ENCODE data around the gene TRIM54. TPM values are rescaled to one million over a fixed set of nuclear protein-coding genes. Genes with fewer than 3 reads are reported as not detected.

TRIM54 gene
- total and polyA plus RNA-seq, 2 of the 4 experiments (the other 2 are of a cell fraction), result 0.15 TPM; not detected in 1

DNA sequence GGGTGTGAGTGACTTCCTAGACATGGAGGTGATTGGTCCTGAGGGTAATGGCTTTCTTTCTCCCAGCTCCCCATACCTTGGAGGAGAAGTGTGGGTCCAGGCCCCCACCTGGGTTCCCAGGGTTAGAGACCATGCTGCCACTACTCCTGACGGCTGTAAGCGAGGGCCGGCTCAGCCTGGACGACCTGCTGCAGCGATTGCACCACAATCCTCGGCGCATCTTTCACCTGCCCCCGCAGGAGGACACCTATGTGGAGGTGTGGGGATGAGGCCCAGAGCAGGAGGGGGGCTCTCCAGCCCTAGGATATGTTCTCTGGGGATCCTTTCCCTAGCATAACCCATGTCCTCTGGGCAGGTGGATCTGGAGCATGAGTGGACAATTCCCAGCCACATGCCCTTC lies 43.3 kb upstream of the TRIM54 start:
- peaks cover 88% of the 10 kb centered on the region for H3K36me3 ChIP-seq (ENCODE audit: control insufficient read depth, insufficient read depth, low read length)
- no TSS peak for BruUV-seq (replicated peaks)
- H2AFZ ChIP-seq (replicated peaks; ENCODE audit: low read length, poor library complexity), result no peak overlapping the region
- no peak overlapping the region for H3K9ac ChIP-seq (ENCODE audit: low read depth, low read length)
- H3K18ac ChIP-seq (ENCODE audit: low read depth, low read length), result no peak overlapping the region
- no peak overlapping the region for H3K4me3 ChIP-seq (ENCODE audit: insufficient read depth, low read depth, low read length)
- H3K9me3 ChIP-seq (ENCODE audit: control insufficient read depth, insufficient read depth, low read length), result no peaks in the 10 kb centered on the region
- dilution Hi-C loops (cut with HindIII; ENCODE audit: low sequenced_read_pairs, unreplicated experiment) (no loop called here), in situ Hi-C loops (cut with MboI; ENCODE audit: low sequenced_read_pairs) (no loop called here), intact Hi-C loops (cut with micrococcal nuclease) (no loop called here)
- H3K56ac ChIP-seq (ENCODE audit: extremely low read depth, insufficient read depth, low read length), result no peak overlapping the region
- no peaks in the 10 kb centered on the region; the same call in 1 of the 2 replicates for H4K20me1 ChIP-seq (ENCODE audit: insufficient read depth, low read length)
- ChIA-PET POLR2A (ENCODE audit: unreplicated experiment) (no interaction called here), CTCF (no interaction called here)
- H3K4ac ChIP-seq (ENCODE audit: low read depth, low read length), result no peak overlapping the region
- no peak overlapping the region for H4K91ac ChIP-seq (ENCODE audit: insufficient read depth, low read depth, low read length)
- DNase-seq (no peak), ATAC-seq (ENCODE audit: low read depth) (no peak)
- H3K4me1 ChIP-seq (ENCODE audit: control insufficient read depth, insufficient read depth, low read length), result no peaks in the 10 kb centered on the region
- H2BK120ac ChIP-seq (ENCODE audit: low read depth, low read length), result no peak overlapping the region
- H2AK9ac ChIP-seq (replicated peaks; ENCODE audit: low read depth, low read length, poor library complexity), result no peak overlapping the region
- no peak overlapping the region for H3K23ac ChIP-seq (ENCODE audit: low read depth, low read length)
- no peak overlapping the region for H3K14ac ChIP-seq (replicated peaks; ENCODE audit: low read depth, low read length)
- WGBS, 2 experiments (ENCODE audit: extremely low coverage in 2 of 2, insufficient read length in 1 of 2), result 100% methylated on average over 3 of the region's 8 CpGs; no CpG with 5 or more reads in 1 of the 2 experiments
- no peak overlapping the region for H2BK5ac ChIP-seq (ENCODE audit: low read depth, low read length, poor library complexity, severe bottlenecking)
- no peak overlapping the region for H2AK5ac ChIP-seq (ENCODE audit: low read depth, low read length)
- H2BK15ac ChIP-seq (ENCODE audit: low read depth, low read length), result no peak overlapping the region
- no peak overlapping the region for H4K5ac ChIP-seq (ENCODE audit: low read depth, low read length)
- H3K4me2 ChIP-seq (ENCODE audit: low read depth, low read length), result no peak overlapping the region
- no peaks in the 10 kb centered on the region; a peak in 1 of 4 replicates for H3K79me1 ChIP-seq (ENCODE audit: low read depth in 1 of 2, low read length in 2 of 2)
- H3K27ac ChIP-seq (ENCODE audit: insufficient read depth, low read length), result no peak overlapping the region
- H3K9me1 ChIP-seq (ENCODE audit: insufficient read depth, low read length), result no peaks in the 10 kb centered on the region
- H2BK20ac ChIP-seq (ENCODE audit: low read depth, low read length), result no peak overlapping the region
- H4K8ac ChIP-seq (ENCODE audit: low read depth in 2 of 2, low read length in 2 of 2), result no peak overlapping the region
- TF ChIP-seq, protein P1, sequence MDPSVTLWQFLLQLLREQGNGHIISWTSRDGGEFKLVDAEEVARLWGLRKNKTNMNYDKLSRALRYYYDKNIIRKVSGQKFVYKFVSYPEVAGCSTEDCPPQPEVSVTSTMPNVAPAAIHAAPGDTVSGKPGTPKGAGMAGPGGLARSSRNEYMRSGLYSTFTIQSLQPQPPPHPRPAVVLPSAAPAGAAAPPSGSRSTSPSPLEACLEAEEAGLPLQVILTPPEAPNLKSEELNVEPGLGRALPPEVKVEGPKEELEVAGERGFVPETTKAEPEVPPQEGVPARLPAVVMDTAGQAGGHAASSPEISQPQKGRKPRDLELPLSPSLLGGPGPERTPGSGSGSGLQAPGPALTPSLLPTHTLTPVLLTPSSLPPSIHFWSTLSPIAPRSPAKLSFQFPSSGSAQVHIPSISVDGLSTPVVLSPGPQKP (IDR thresholded peaks at IDR 0.05; ENCODE audit: borderline replicate concordance, low read depth, low read length), result no peak
- TF ChIP-seq RFX5 (IDR thresholded peaks at IDR 0.05; ENCODE audit: low read depth, low read length) (no peak), RCOR1 (IDR thresholded peaks at IDR 0.05; ENCODE audit: insufficient replicate concordance, low read length) (no peak), MAZ (IDR thresholded peaks at IDR 0.05; ENCODE audit: borderline replicate concordance, low read depth, low read length) (no peak), NFE2L2 (IDR thresholded peaks at IDR 0.05; ENCODE audit: low read depth, low read length) (no peak), CEBPB (IDR thresholded peaks at IDR 0.05; ENCODE audit: low read depth, low read length) (no peak), SMC3 (IDR thresholded peaks at IDR 0.05; ENCODE audit: low read depth, low read length) (no peak), RAD21 (IDR thresholded peaks at IDR 0.05; ENCODE audit: low read length) (no peak), MXI1 (IDR thresholded peaks at IDR 0.05; ENCODE audit: borderline replicate concordance, low read depth, low read length) (no peak), BHLHE40 (IDR thresholded peaks at IDR 0.05; ENCODE audit: low read depth, low read length) (no peak), POLR2A (IDR thresholded peaks at IDR 0.05; ENCODE audit: low read depth, low read length) (no peak), FOS (IDR thresholded peaks at IDR 0.05; ENCODE audit: low read depth, low read length) (no peak), MAFK (IDR thresholded peaks at IDR 0.05; ENCODE audit: low read depth, low read length) (no peak), CHD1 (IDR thresholded peaks at IDR 0.05; ENCODE audit: low read depth, low read length) (no peak)
- TF ChIP-seq, protein P2, sequence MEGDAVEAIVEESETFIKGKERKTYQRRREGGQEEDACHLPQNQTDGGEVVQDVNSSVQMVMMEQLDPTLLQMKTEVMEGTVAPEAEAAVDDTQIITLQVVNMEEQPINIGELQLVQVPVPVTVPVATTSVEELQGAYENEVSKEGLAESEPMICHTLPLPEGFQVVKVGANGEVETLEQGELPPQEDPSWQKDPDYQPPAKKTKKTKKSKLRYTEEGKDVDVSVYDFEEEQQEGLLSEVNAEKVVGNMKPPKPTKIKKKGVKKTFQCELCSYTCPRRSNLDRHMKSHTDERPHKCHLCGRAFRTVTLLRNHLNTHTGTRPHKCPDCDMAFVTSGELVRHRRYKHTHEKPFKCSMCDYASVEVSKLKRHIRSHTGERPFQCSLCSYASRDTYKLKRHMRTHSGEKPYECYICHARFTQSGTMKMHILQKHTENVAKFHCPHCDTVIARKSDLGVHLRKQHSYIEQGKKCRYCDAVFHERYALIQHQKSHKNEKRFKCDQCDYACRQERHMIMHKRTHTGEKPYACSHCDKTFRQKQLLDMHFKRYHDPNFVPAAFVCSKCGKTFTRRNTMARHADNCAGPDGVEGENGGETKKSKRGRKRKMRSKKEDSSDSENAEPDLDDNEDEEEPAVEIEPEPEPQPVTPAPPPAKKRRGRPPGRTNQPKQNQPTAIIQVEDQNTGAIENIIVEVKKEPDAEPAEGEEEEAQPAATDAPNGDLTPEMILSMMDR (conservative IDR thresholded peaks at IDR 0.05; ENCODE audit: low read depth, low read length), result no peak
- TF ChIP-seq, protein P3, sequence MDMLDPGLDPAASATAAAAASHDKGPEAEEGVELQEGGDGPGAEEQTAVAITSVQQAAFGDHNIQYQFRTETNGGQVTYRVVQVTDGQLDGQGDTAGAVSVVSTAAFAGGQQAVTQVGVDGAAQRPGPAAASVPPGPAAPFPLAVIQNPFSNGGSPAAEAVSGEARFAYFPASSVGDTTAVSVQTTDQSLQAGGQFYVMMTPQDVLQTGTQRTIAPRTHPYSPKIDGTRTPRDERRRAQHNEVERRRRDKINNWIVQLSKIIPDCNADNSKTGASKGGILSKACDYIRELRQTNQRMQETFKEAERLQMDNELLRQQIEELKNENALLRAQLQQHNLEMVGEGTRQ (IDR thresholded peaks at IDR 0.05; ENCODE audit: low read depth, low read length), result no peak
- H3K27me3 ChIP-seq (ENCODE audit: control insufficient read depth, insufficient read depth, low read length), result no peaks in the 10 kb centered on the region

Measured in IMR-90 (cell line).